Large intestine (tissue), 3 donors: Measurements from ENCODE around the gene MCRIP2. TPM values are rescaled to one million over a fixed set of nuclear protein-coding genes. Genes with fewer than 3 reads are reported as not detected.
A peak's percentile ranks its signal among the peaks of the same experiment; 100 is the strongest.

Source experiments
- DNase-seq, 2 donors: peaks; one replicate each; pipeline versions ENCODE4 v3.0.0 to v3.0.0-alpha.2; 2013
- H3K27ac ChIP-seq: one replicate; pipeline ENCODE4 v1.5.1; 2013; ENCODE audit warnings: low read length
- H3K27me3 ChIP-seq: 2 replicates; pipeline ENCODE4 v1.6.1; 2013; ENCODE audit warnings: low read length; ENCODE audit not compliant: control insufficient read depth, insufficient read depth
- H3K36me3 ChIP-seq: 2 replicates; pipeline ENCODE4 v1.6.1; 2013; ENCODE audit warnings: low read length; ENCODE audit not compliant: control insufficient read depth, insufficient read depth
- H3K4me1 ChIP-seq: one replicate; pipeline ENCODE4 v1.6.1; 2013; ENCODE audit warnings: low read length; ENCODE audit not compliant: control insufficient read depth, insufficient read depth
- H3K4me3 ChIP-seq: one replicate; pipeline ENCODE4 v1.5.1; 2013; ENCODE audit warnings: low read length
- H3K9me3 ChIP-seq: one replicate; pipeline ENCODE4 v1.6.1; 2013; ENCODE audit warnings: mild to moderate bottlenecking, low read depth, low read length, moderate library complexity; ENCODE audit not compliant: control insufficient read depth
- WGBS: methylation state at CpG from one replicate; pipeline ENCODE4 v1.1.5; 2013; ENCODE audit warnings: low lambda C conversion rate; ENCODE audit not compliant: insufficient coverage; 5-methylcytosine and 5-hydroxymethylcytosine counted together
- polyA plus RNA-seq: library from polyadenylated mRNA; unstranded; fragments of 120-200 nt; gene quantifications from one replicate; pipeline ENCODE4 v1.2.1, GENCODE V29; 2013

MCRIP2 gene
- polyA plus RNA-seq, 1 donor: 43.3 TPM

DNA sequence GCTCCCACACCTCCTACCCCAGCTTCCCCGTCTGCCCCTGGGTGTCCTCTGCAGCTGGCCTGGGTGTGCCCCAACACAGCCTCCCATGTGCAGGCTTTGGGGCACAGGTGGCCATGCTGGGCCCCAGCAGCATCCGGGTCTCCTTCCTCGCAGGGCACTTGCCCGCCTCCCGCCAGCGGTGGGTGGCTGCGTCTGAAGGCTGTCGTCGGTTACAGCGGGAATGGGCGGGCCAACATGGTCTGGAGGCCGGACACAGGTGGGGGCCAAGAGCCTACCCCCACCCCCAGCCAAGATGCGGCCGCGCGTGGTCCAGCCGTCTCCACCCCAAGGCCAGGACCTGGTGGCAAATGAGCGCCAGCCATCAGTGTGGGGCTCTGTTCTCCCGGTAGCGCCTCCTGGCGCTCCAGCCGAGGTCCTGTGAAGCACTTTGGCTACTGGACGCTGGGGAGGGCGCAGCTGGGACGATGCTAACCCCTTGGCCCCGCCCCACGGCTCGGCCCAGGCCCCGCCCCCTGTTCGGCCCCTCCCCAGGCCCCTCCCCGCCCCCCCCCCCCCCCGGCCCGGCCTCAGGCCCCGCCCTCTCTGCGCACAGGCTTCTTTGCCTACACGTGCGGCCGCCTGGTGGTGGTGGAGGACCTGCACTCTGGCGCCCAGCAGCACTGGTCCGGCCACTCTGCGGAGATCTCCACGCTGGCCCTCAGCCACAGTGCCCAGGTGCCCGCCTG lies 19.0 kb downstream of the MCRIP2 start:
- peak; percentile 71 to 72 for DNase-seq
- H3K27me3 ChIP-seq: no peaks in the 10 kb centered on the region
- WGBS: no CpG with 5 or more reads among the region's 43 CpGs
- no peak overlapping the region for H3K27ac ChIP-seq
- peaks cover 27% of the 10 kb centered on the region for H3K36me3 ChIP-seq
- no peak overlapping the region for H3K4me3 ChIP-seq
- H3K9me3 ChIP-seq: peaks cover 4% of the 10 kb centered on the region
- H3K4me1 ChIP-seq: peaks cover 8% of the 10 kb centered on the region

DNA sequence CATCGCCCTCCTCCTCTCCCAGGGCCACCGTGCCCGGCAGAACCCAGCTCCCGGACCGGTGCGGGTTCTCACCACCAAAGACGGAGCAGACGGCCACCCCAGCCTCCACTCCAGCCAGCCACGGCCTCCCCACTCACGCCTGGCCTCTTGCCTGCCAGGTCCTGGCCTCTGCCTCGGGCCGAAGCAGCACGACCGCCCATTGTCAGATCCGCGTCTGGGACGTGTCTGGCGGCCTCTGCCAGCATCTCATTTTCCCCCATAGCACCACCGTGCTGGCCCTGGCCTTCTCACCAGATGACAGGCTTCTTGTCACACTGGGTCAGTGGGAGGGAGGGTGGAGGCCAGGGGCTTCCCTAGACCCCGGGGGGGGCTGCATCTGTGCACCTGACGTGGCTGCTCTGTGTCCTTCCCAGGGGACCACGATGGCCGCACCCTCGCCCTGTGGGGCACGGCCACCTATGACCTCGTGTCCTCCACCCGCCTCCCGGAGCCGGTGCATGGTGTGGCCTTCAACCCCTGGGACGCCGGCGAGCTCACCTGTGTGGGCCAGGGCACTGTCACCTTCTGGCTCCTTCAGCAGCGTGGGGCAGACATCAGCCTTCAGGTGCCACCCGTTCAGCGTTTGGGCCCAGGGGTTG lies 19.7 kb downstream of the MCRIP2 start:
- H3K27ac ChIP-seq: no peak overlapping the region
- H3K4me3 ChIP-seq: no peak overlapping the region
- no peaks in the 10 kb centered on the region for H3K27me3 ChIP-seq
- DNase-seq: no peak
- H3K4me1 ChIP-seq: peaks cover 8% of the 10 kb centered on the region
- peaks cover 4% of the 10 kb centered on the region for H3K9me3 ChIP-seq
- H3K36me3 ChIP-seq: peaks cover 26% of the 10 kb centered on the region
- no CpG with 5 or more reads among the region's 35 CpGs for WGBS

- no peak for DNase-seq
- Histone ChIP-seq H3K27ac (no peak overlapping the region), H3K4me1 (peaks cover 8% of the 10 kb centered on the region), H3K4me3 (no peak overlapping the region), H3K36me3 (peaks cover 25% of the 10 kb centered on the region), H3K27me3 (no peaks in the 10 kb centered on the region), H3K9me3 (peaks cover 4% of the 10 kb centered on the region)
- WGBS: no CpG with 5 or more reads among the region's 19 CpGs
These were observed 20.5 kb downstream of the MCRIP2 start for GRCh38 chr16:662095-662494.

DNA sequence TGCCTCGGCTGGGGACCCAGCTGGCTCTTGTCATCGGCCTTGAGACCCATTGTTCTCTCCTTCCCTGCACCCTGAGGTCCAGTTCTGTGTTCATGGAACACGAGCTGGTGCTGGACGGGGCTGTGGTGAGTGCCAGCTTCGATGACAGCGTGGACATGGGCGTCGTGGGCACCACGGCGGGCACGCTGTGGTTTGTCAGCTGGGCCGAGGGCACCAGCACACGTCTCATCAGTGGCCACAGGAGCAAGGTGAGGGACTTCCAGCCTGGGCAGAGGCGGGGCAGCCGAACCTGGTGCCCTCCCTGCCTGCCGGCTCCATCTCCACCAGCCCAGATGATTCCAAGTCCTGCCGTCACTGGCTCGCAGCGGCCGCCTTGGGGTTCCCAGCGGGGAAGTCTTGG lies 21.0 kb downstream of the MCRIP2 start:
- no CpG with 5 or more reads among the region's 21 CpGs for WGBS
- no peak overlapping the region for H3K4me3 ChIP-seq
- H3K27ac ChIP-seq: no peak overlapping the region
- peaks cover 11% of the 10 kb centered on the region for H3K4me1 ChIP-seq
- DNase-seq: no peak
- H3K36me3 ChIP-seq: peaks cover 23% of the 10 kb centered on the region
- H3K27me3 ChIP-seq: no peaks in the 10 kb centered on the region
- H3K9me3 ChIP-seq: peaks cover 4% of the 10 kb centered on the region

DNA sequence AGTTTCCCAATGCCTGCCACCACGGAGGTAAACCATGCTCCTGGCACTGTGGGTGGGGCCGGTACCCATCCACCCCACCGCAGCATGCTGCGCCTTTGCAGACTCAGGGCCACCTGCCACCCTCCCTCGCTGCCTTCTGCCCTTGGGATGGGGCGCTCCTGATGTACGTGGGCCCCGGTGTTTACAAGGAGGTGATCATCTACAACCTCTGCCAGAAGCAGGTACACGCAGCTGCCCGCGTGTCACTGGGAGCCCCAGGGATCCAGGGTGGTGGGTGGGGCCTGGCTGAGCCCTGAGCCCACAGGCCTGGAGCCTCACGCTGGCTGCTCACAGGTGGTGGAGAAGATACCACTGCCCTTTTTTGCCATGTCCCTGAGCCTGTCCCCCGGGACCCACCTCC lies 24.9 kb downstream of the MCRIP2 start:
- Histone ChIP-seq H3K27ac (no peak overlapping the region), H3K9me3 (peaks cover 6% of the 10 kb centered on the region), H3K27me3 (no peaks in the 10 kb centered on the region), H3K36me3 (peaks cover 36% of the 10 kb centered on the region), H3K4me3 (no peak overlapping the region), H3K4me1 (peaks cover 15% of the 10 kb centered on the region)
- WGBS: no CpG with 5 or more reads among the region's 13 CpGs
- no peak for DNase-seq

DNA sequence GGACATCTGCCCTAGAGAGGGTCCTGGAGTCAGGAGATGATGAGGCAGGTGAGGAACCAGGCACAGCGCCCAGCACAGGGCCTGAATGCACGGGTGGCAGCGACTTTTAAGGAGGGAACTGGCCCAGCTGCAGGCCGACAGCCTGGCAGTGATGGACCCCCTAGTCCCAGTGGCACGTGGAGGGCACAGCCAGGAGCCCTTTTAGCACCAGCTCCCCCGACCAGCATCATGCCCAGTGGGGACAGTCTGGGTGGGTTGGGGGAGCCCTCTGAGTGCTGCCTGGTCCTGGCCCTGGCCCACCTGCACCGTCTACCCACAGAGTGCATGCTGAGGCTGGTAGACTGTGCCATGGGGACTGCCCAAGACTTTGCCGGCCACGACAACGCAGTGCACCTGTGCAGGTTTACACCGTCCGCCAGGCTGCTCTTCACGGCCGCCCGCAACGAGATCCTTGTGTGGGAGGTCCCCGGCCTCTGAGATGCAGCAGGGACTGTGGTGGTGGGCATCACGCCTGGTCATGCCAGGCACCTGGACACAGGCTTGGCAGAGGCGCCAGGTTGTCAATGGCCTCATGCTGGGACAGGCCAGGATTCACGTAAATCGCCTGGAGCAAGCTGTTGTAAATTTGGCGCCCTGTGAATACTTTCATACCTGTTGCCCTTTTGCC lies 25.6 kb downstream of the MCRIP2 start:
- no peak for DNase-seq
- no peak overlapping the region for H3K4me3 ChIP-seq
- peaks cover 38% of the 10 kb centered on the region for H3K36me3 ChIP-seq
- H3K27ac ChIP-seq: peak overlapping the region; percentile 38
- no peaks in the 10 kb centered on the region for H3K27me3 ChIP-seq
- H3K4me1 ChIP-seq: peaks cover 14% of the 10 kb centered on the region
- WGBS: no CpG with 5 or more reads among the region's 22 CpGs
- peaks cover 6% of the 10 kb centered on the region for H3K9me3 ChIP-seq

DNA sequence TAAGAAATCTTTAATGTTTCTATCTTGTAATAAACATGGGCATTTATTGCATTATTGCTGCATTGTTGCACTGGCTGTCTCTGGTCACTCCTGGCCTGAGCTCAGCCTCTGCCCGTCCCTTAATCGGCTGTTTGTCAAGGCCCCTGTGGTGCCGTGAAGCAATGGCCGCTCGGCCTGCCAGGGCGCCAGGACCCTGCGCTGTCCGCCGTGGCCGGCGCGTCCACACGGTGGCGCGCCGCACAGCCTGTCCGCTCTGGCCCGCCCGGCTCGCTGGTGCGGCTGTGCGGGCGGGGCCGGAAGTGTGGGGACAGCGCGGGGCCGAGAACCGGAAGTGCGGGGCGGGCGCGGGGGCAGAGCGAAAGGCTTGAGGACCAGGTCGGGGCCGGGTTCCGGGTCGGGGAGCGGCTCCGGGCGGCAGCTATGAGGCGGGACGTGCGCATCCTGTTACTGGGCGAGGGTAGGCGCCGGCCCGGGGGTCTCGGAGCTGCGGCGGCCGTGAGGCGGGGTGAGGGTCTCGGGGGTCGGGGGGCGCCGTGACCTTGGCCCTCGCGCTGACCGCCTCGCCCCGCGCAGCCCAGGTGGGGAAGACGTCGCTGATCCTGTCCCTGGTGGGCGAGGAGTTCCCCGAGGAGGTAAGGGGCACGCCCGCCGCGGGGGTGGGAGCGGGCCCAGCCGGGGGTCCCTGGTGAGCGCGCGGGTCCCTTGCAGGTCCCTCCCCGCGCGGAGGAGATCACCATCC lies 26.3 kb downstream of the MCRIP2 start, which contains the start of gene RHOT2:
Gene RHOT2, plus strand, starts transcription at position 353 of the 739 bp plus-strand sequence. Its CDS starts 68 bp downstream, at position 421.
- WGBS: no CpG with 5 or more reads among the region's 78 CpGs
- H3K9me3 ChIP-seq: peaks cover 2% of the 10 kb centered on the region
- H3K4me3 ChIP-seq: peak within 1 kb of the TSS; percentile 91
- H3K4me1 ChIP-seq: peaks cover 14% of the 10 kb centered on the region
- peaks cover 39% of the 10 kb centered on the region for H3K36me3 ChIP-seq
- peak; percentile 90 to 92 for DNase-seq
- no peaks in the 10 kb centered on the region for H3K27me3 ChIP-seq
- peak within 1 kb of the TSS; percentile 38 for H3K27ac ChIP-seq

DNA sequence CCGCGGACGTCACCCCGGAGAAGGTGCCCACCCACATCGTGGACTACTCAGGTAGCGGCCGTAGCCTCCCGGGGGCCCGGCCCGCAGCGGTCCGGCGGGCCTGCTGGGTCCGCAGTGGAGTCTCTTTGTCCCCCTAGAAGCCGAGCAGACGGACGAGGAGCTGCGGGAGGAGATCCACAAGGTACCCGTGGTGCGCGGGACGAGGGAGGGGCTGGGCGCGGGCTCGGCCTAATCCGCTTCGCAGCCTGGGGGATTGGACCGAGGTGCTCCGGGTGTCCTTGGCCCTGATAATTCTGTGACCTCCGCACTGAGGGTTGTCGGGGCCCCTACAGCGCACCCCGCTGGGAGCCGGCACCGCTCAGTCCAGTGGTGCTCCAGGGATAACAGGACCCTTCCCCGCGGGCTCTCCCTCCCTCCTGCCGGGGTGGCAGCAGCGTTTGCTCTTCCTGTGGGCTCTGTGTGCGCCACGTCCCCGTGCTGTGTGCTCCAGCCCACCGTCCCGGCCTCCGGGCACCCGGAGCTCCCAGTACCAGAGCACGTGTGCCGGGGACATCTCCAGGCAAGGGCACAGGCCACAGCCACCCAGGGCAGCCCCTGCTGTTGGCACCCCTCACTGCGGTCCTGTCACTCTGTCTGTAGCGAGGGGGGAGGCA lies 27.0 kb downstream of the MCRIP2 start:
- Histone ChIP-seq H3K4me1 (peaks cover 14% of the 10 kb centered on the region), H3K36me3 (peaks cover 42% of the 10 kb centered on the region), H3K4me3 (peak overlapping the region; percentile 91), H3K27ac (no peak overlapping the region), H3K9me3 (peaks cover 2% of the 10 kb centered on the region), H3K27me3 (no peaks in the 10 kb centered on the region)
- DNase-seq: no peak
- no CpG with 5 or more reads among the region's 50 CpGs for WGBS

GRCh38 chr16:669666-670065 lies 28.0 kb downstream of the MCRIP2 start:
- no peak for DNase-seq
- Histone ChIP-seq H3K4me1 (peaks cover 18% of the 10 kb centered on the region), H3K27ac (no peak overlapping the region), H3K36me3 (peaks cover 44% of the 10 kb centered on the region), H3K27me3 (no peaks in the 10 kb centered on the region), H3K9me3 (peaks cover 2% of the 10 kb centered on the region), H3K4me3 (no peak overlapping the region)
- WGBS: no CpG with 5 or more reads among the region's 13 CpGs
